ENCODE data around the gene LDLRAD3. TPM values are rescaled to one million over a fixed set of nuclear protein-coding genes. Genes with fewer than 3 reads are reported as not detected.

Gene LDLRAD3
- total RNA-seq, 3 donors from 2014 or later (not counting 1 experiment from before 2014, with no cell fraction given), result 1.0 to 1.5 (median 1.2) TPM

DNA sequence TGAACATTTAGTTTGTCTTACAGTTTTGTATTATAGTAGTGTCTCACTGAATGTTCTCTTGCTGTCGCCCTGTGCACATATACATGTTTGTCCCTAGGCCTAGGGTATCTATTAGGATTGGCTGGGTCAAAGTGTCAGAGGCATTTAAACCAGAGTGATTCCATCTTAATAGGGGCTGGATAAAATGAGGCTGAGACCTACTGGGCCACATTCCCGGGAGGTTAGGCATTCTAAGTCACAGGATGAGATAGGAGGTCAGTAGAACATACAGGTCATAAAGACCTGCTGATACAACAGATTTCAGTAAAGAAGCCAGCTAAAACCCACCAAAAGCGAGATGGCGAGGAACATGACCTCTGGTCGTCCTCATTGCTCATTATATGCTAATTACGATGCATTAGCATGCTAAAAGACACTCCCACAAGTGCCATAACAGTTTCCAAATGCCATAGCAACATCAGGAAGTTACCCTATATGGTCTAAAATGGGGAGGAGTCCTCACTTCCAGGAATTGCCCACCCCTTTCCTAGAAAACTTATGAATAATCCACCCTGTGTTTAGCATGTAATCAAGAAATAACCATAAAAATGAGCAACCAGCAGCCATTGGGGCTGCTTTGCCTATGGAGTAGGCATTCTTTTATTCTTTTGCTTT is 82.6 kb downstream of the LDLRAD3 start:
- no peaks in the 10 kb centered on the region for H3K36me3 Mint-ChIP-seq
- H3K9me3 ChIP-seq (ENCODE audit: control insufficient read depth, insufficient read depth, low read length), result no peaks in the 10 kb centered on the region
- 95% methylated on average over 6 of the region's 6 CpGs for WGBS (ENCODE audit: insufficient coverage)
- DNase-seq (no peak), ATAC-seq (no peak)
- no peaks in the 10 kb centered on the region for H3K9me3 Mint-ChIP-seq
- H3K27ac Mint-ChIP-seq, result no peak overlapping the region
- H3K4me1 ChIP-seq (ENCODE audit: control insufficient read depth, insufficient read depth, low read length), result no peaks in the 10 kb centered on the region
- peaks cover 0 to 20% of the 10 kb centered on the region in 2 donors for H3K27me3 Mint-ChIP-seq (ENCODE audit: low read depth in 2 of 2)
- H3K27ac ChIP-seq (ENCODE audit: low read length), result no peak overlapping the region
- H3K36me3 ChIP-seq (ENCODE audit: control insufficient read depth, insufficient read depth, low read length), result no peaks in the 10 kb centered on the region
- TF ChIP-seq, protein P1, sequence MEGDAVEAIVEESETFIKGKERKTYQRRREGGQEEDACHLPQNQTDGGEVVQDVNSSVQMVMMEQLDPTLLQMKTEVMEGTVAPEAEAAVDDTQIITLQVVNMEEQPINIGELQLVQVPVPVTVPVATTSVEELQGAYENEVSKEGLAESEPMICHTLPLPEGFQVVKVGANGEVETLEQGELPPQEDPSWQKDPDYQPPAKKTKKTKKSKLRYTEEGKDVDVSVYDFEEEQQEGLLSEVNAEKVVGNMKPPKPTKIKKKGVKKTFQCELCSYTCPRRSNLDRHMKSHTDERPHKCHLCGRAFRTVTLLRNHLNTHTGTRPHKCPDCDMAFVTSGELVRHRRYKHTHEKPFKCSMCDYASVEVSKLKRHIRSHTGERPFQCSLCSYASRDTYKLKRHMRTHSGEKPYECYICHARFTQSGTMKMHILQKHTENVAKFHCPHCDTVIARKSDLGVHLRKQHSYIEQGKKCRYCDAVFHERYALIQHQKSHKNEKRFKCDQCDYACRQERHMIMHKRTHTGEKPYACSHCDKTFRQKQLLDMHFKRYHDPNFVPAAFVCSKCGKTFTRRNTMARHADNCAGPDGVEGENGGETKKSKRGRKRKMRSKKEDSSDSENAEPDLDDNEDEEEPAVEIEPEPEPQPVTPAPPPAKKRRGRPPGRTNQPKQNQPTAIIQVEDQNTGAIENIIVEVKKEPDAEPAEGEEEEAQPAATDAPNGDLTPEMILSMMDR (IDR thresholded peaks at IDR 0.05), result no peak
- intact Hi-C loops (cut with micrococcal nuclease), result no loop called here
- H3K27me3 ChIP-seq (ENCODE audit: control insufficient read depth, insufficient read depth, low read length), result no peaks in the 10 kb centered on the region
- no peak overlapping the region for H3K4me3 Mint-ChIP-seq
- no peak overlapping the region for H3K4me3 ChIP-seq (ENCODE audit: low read length)
- H3K4me1 Mint-ChIP-seq, result no peaks in the 10 kb centered on the region

DNA sequence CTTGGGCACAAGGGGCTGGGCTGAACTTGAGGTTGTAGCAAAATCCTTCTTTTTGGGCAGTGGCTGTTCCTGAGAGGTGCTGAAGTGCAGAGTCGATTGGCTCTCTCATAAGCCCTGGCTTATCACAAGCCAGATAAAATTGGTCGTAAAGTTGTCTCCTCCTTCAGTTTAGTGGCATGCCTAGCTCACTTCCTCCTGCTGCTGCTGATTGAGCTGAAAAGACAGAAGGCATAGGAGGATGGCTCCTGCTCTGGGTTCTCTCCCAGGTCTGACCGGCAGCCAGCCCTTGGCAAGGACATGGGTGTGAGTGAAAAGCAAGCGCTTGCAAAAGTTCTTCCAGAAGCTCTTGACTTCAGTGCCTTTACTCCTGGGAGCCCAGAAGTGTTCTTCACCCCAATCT is 83.9 kb downstream of the LDLRAD3 start:
- Mint-ChIP-seq H3K4me1 (no peaks in the 10 kb centered on the region), H3K27ac (no peak overlapping the region), H3K27me3 (ENCODE audit: low read depth in 2 of 2) (peaks cover 0 to 20% of the 10 kb centered on the region in 2 donors), H3K4me3 (no peak overlapping the region), H3K36me3 (no peaks in the 10 kb centered on the region), H3K9me3 (no peaks in the 10 kb centered on the region)
- H3K4me3 ChIP-seq (ENCODE audit: low read length), result no peak overlapping the region
- no peak for DNase-seq
- no peaks in the 10 kb centered on the region for H3K36me3 ChIP-seq (ENCODE audit: control insufficient read depth, insufficient read depth, low read length)
- WGBS (ENCODE audit: insufficient coverage), result 84% methylated on average over 4 of the region's 4 CpGs
- no peak for ATAC-seq
- no peak overlapping the region for H3K27ac ChIP-seq (ENCODE audit: low read length)
- no peaks in the 10 kb centered on the region for H3K4me1 ChIP-seq (ENCODE audit: control insufficient read depth, insufficient read depth, low read length)
- no peaks in the 10 kb centered on the region for H3K9me3 ChIP-seq (ENCODE audit: control insufficient read depth, insufficient read depth, low read length)
- TF ChIP-seq, protein P1 (IDR thresholded peaks at IDR 0.05), result no peak
- no peaks in the 10 kb centered on the region for H3K27me3 ChIP-seq (ENCODE audit: control insufficient read depth, insufficient read depth, low read length)
- intact Hi-C loops (cut with micrococcal nuclease), result no loop called here

DNA sequence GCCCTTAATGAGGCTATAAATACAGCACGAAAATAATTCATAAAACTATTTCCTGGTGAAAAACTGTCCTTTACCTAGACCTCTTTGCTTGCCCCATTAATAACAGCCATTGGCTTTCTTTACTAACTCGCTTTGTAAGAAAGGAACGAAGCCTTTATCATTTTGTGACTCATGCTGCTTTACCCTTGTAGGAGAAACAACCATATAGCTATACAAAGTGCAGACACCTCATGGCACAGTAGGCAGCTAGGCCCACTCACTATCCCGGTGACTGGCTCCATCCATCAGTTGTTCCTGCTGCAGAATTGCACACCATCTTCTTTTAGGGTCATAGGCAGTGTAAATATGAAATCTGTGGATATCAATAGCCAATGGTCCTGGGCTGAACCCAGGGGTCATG is 85.8 kb downstream of the LDLRAD3 start:
- no peak overlapping the region for H3K4me3 ChIP-seq (ENCODE audit: low read length)
- TF ChIP-seq, protein P1 (IDR thresholded peaks at IDR 0.05), result no peak
- H3K36me3 ChIP-seq (ENCODE audit: control insufficient read depth, insufficient read depth, low read length), result no peaks in the 10 kb centered on the region
- H3K27ac ChIP-seq (ENCODE audit: low read length), result no peak overlapping the region
- H3K27me3 ChIP-seq (ENCODE audit: control insufficient read depth, insufficient read depth, low read length), result no peaks in the 10 kb centered on the region
- no peaks in the 10 kb centered on the region for H3K4me1 Mint-ChIP-seq
- 77% methylated on average over 4 of the region's 4 CpGs for WGBS (ENCODE audit: insufficient coverage)
- no peaks in the 10 kb centered on the region for H3K36me3 Mint-ChIP-seq
- no peaks in the 10 kb centered on the region for H3K9me3 Mint-ChIP-seq
- no peak for DNase-seq
- no peak for ATAC-seq
- H3K27me3 Mint-ChIP-seq (ENCODE audit: low read depth in 2 of 2), result peaks cover 0 to 11% of the 10 kb centered on the region in 2 donors
- H3K27ac Mint-ChIP-seq, result no peak overlapping the region
- no peaks in the 10 kb centered on the region for H3K4me1 ChIP-seq (ENCODE audit: control insufficient read depth, insufficient read depth, low read length)
- intact Hi-C loops (cut with micrococcal nuclease), result no loop called here
- no peak overlapping the region for H3K4me3 Mint-ChIP-seq
- H3K9me3 ChIP-seq (ENCODE audit: control insufficient read depth, insufficient read depth, low read length), result no peaks in the 10 kb centered on the region

DNA sequence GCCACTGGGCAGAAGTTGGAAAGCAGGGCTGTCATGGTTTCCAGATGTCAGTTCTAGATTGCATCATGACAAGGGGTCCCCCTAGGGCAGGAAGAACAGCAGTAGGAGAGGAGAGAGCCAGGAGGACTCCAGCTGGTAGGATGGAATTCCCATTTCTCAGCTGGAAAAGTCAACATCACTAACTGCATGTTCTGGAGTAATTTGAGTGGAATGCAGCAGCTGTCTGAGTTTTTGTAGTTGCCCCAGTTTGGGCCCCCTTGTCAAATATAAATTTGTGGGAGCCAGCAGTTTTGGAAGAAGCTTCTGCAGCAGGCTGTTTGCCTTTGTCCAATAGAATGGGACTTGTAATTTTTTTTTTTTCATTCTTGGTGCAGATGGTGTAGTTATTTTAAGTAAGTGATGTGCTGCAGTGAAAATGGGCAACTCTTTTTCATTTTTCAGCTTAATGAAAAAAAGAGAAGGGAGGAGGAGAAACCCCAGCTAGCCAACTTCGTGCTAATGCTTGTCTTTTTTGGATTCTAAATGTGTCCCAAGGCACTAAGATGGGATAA is 86.9 kb downstream of the LDLRAD3 start:
- Mint-ChIP-seq H3K4me1 (no peaks in the 10 kb centered on the region), H3K27ac (no peak overlapping the region), H3K4me3 (no peak overlapping the region), H3K36me3 (no peaks in the 10 kb centered on the region), H3K27me3 (ENCODE audit: low read depth in 2 of 2) (peaks cover 0 to 8% of the 10 kb centered on the region in 2 donors), H3K9me3 (no peaks in the 10 kb centered on the region)
- 50% methylated on average over 1 of the region's 1 CpG for WGBS (ENCODE audit: insufficient coverage)
- Histone ChIP-seq H3K4me3 (ENCODE audit: low read length) (no peak overlapping the region), H3K27ac (ENCODE audit: low read length) (no peak overlapping the region), H3K9me3 (ENCODE audit: control insufficient read depth, insufficient read depth, low read length) (no peaks in the 10 kb centered on the region), H3K4me1 (ENCODE audit: control insufficient read depth, insufficient read depth, low read length) (no peaks in the 10 kb centered on the region), H3K36me3 (ENCODE audit: control insufficient read depth, insufficient read depth, low read length) (no peaks in the 10 kb centered on the region), H3K27me3 (ENCODE audit: control insufficient read depth, insufficient read depth, low read length) (no peaks in the 10 kb centered on the region)
- TF ChIP-seq, protein P1 (IDR thresholded peaks at IDR 0.05), result no peak
- intact Hi-C loops (cut with micrococcal nuclease), result no loop called here
- ATAC-seq (no peak), DNase-seq (no peak)

Data from natural killer cell (primary cell).